Measurements from ENCODE around the gene MYO16.

- TF ChIP-seq REST (IDR thresholded peaks at IDR 0.05; ENCODE audit: borderline replicate concordance) (no peak), CTCF (IDR thresholded peaks at IDR 0.05; ENCODE audit: poor library complexity, severe bottlenecking) (no peak), RAD21 (conservative IDR thresholded peaks at IDR 0.05) (no peak), EZH2 (IDR thresholded peaks at IDR 0.05; ENCODE audit: borderline replicate concordance, insufficient read depth, low read length, poor library complexity, severe bottlenecking) (no peak), EP300 (conservative IDR thresholded peaks at IDR 0.05; ENCODE audit: poor library complexity, severe bottlenecking) (no peak), POLR2AphosphoS5 (IDR thresholded peaks at IDR 0.05) (no peak), TAF1 (IDR thresholded peaks at IDR 0.05; ENCODE audit: low read depth) (no peak)
These were observed 78.2 kb downstream of the MYO16 start for GRCh38 chr13:108707584-108707983.

Data from neural cell (in vitro differentiated cells).